Osteoblast (primary cell): ENCODE data around the gene TNFSF4. TPM values are rescaled to one million over a fixed set of nuclear protein-coding genes. Genes with fewer than 3 reads are reported as not detected.

Source experiments
- DNase-seq: peaks from one replicate; pipeline ENCODE4 v3.0.0; 2011; ENCODE audit warnings: low spot score, mixed read lengths; ENCODE audit not compliant: insufficient read length; ENCODE audit errors: missing footprints
- H2AFZ ChIP-seq: 2 replicates; pipeline ENCODE4 v1.6.0; 2011; ENCODE audit warnings: mild to moderate bottlenecking, low read length
- H3K27ac ChIP-seq: 2 replicates; pipeline ENCODE4 v1.5.1; 2011; ENCODE audit warnings: mild to moderate bottlenecking, low read depth, low read length, moderate library complexity
- H3K27me3 ChIP-seq: 2 replicates; pipeline ENCODE4 v1.6.0; 2012; ENCODE audit warnings: mild to moderate bottlenecking, control low read depth, inconsistent platforms, low read length, moderate library complexity; ENCODE audit not compliant: insufficient read depth
- H3K36me3 ChIP-seq: 2 replicates; pipeline ENCODE4 v1.5.1; 2011; ENCODE audit warnings: mild to moderate bottlenecking, low read length, control low read depth, moderate library complexity; ENCODE audit not compliant: insufficient read depth
- H3K4me1 ChIP-seq: 2 replicates; pipeline ENCODE4 v1.5.1; 2011; ENCODE audit warnings: mild to moderate bottlenecking, low read length, control low read depth, moderate library complexity; ENCODE audit not compliant: insufficient read depth
- H3K4me2 ChIP-seq: 2 replicates; pipeline ENCODE4 v1.6.0; 2011; ENCODE audit warnings: mild to moderate bottlenecking, low read length; ENCODE audit not compliant: insufficient read depth
- H3K4me3 ChIP-seq: fragments of 200-600 bp; sonication (generic); 3 replicates; pipeline ENCODE4 v1.5.1; 2012; ENCODE audit warnings: mild to moderate bottlenecking, low read length, inconsistent platforms; ENCODE audit not compliant: insufficient read depth
- H3K79me2 ChIP-seq: 2 replicates; pipeline ENCODE4 v1.6.0; 2012; ENCODE audit warnings: mild to moderate bottlenecking, low read length, control low read depth, inconsistent platforms; ENCODE audit not compliant: insufficient read depth
- H3K9me3 ChIP-seq: 2 replicates; pipeline ENCODE4 v1.5.1; 2011; ENCODE audit warnings: low read depth, low read length, control low read depth
- H4K20me1 ChIP-seq: 2 replicates; pipeline ENCODE4 v1.6.0; 2012; ENCODE audit warnings: mild to moderate bottlenecking, low read length, control low read depth; ENCODE audit not compliant: insufficient read depth
- CTCF ChIP-seq: IDR thresholded peaks from 2 replicates; pipeline ENCODE4 v1.5.1; 2011; ENCODE audit warnings: mild to moderate bottlenecking, low read depth, low read length, moderate library complexity; ENCODE audit errors: extremely low read depth
- total RNA-seq: library from RNA; depleted of rRNA; stranded (reverse); fragments of >200 nt; gene quantifications from 2 replicates; pipeline ENCODE4 v1.2.3, GENCODE V29; 2012

The TNFSF4 gene
- total RNA-seq, 1 donor, result 1.1 TPM

GRCh38 chr1:173171152-173171551 lies 36.0 kb downstream of the TNFSF4 start:
- Histone ChIP-seq H4K20me1 (no peaks in the 10 kb centered on the region), H3K36me3 (no peaks in the 10 kb centered on the region), H2AFZ (no peak overlapping the region), H3K27me3 (no peaks in the 10 kb centered on the region), H3K4me1 (no peaks in the 10 kb centered on the region), H3K79me2 (no peaks in the 10 kb centered on the region), H3K4me3 (no peak overlapping the region), H3K27ac (no peak overlapping the region), H3K4me2 (no peak overlapping the region), H3K9me3 (peaks cover 7% of the 10 kb centered on the region)
- no peak for TF ChIP-seq CTCF
- DNase-seq, result no peak

- DNase-seq, result no peak
- Histone ChIP-seq H3K36me3 (no peaks in the 10 kb centered on the region), H3K9me3 (peaks cover 7% of the 10 kb centered on the region), H4K20me1 (no peaks in the 10 kb centered on the region), H3K4me2 (no peak overlapping the region), H3K27ac (no peak overlapping the region), H2AFZ (no peak overlapping the region), H3K4me3 (no peak overlapping the region), H3K79me2 (no peaks in the 10 kb centered on the region), H3K4me1 (no peaks in the 10 kb centered on the region), H3K27me3 (no peaks in the 10 kb centered on the region)
- TF ChIP-seq CTCF, result no peak
Measured at GRCh38 chr1:173168941-173169340, 38.2 kb downstream of the TNFSF4 start.

GRCh38 chr1:173164686-173165085 lies 42.4 kb downstream of the TNFSF4 start:
- DNase-seq, result no peak
- no peak overlapping the region for H2AFZ ChIP-seq
- H3K27me3 ChIP-seq, result no peaks in the 10 kb centered on the region
- no peak for TF ChIP-seq CTCF
- no peak overlapping the region for H3K27ac ChIP-seq
- no peak overlapping the region for H3K4me2 ChIP-seq
- H3K36me3 ChIP-seq, result no peaks in the 10 kb centered on the region
- H3K79me2 ChIP-seq, result no peaks in the 10 kb centered on the region
- H3K4me1 ChIP-seq, result peaks cover 4% of the 10 kb centered on the region
- H4K20me1 ChIP-seq, result no peaks in the 10 kb centered on the region
- no peak overlapping the region for H3K4me3 ChIP-seq
- H3K9me3 ChIP-seq, result no peaks in the 10 kb centered on the region

- no peak for DNase-seq
- no peak overlapping the region for H3K4me3 ChIP-seq
- H3K27ac ChIP-seq, result no peak overlapping the region
- TF ChIP-seq CTCF, result no peak
- H3K4me2 ChIP-seq, result no peak overlapping the region
- H3K9me3 ChIP-seq, result no peaks in the 10 kb centered on the region
- peaks cover 4% of the 10 kb centered on the region for H3K4me1 ChIP-seq
- no peaks in the 10 kb centered on the region for H3K36me3 ChIP-seq
- no peaks in the 10 kb centered on the region for H3K79me2 ChIP-seq
- H3K27me3 ChIP-seq, result no peaks in the 10 kb centered on the region
- no peak overlapping the region for H2AFZ ChIP-seq
- no peaks in the 10 kb centered on the region for H4K20me1 ChIP-seq
Measured at GRCh38 chr1:173164178-173164577, 43.0 kb downstream of the TNFSF4 start.
